Type B pancreatic cell (in vitro differentiated cells): Measurements from ENCODE around the gene MTA1. TPM values are rescaled to one million over a fixed set of nuclear protein-coding genes. Genes with fewer than 3 reads are reported as not detected.

ENCODE experiments used
- DNase-seq: peaks from one replicate; pipeline ENCODE4 v3.0.0; 2021; ENCODE audit warnings: mixed read lengths; ENCODE audit not compliant: unreplicated experiment; ENCODE audit errors: extremely low spot score
- H3K27ac Mint-ChIP-seq: 2 replicates; pipeline ENCODE4 v1.8.0; 2021; ENCODE audit warnings: mild to moderate bottlenecking, mixed read lengths
- H3K27me3 Mint-ChIP-seq: 2 replicates; pipeline ENCODE4 v1.8.0; 2021; ENCODE audit warnings: mixed read lengths
- H3K36me3 Mint-ChIP-seq: 2 replicates; pipeline ENCODE4 v1.8.0; 2021; ENCODE audit warnings: mixed read lengths
- H3K4me1 Mint-ChIP-seq: one replicate; pipeline ENCODE4 v1.8.0; 2021; ENCODE audit warnings: mixed read lengths; ENCODE audit not compliant: unreplicated experiment
- H3K4me3 Mint-ChIP-seq: 2 replicates; pipeline ENCODE4 v1.8.0; 2021; ENCODE audit warnings: mild to moderate bottlenecking, mixed read lengths
- H3K9me3 Mint-ChIP-seq: 2 replicates; pipeline ENCODE4 v1.8.0; 2021; ENCODE audit warnings: mixed read lengths
- total RNA-seq: library from RNA; stranded (reverse); gene quantifications from 2 replicates; pipeline ENCODE4 v1.2.1, GENCODE V29; 2021; ENCODE audit warnings: low replicate concordance
- TF ChIP-seq, protein P1 (sequence below): fragments of 200-600 bp; sonication (generic); conservative IDR thresholded peaks from 2 replicates; pipeline ENCODE4 v1.5.0; 2021; ENCODE audit warnings: antibody characterized with exemption, mild to moderate bottlenecking

Gene MTA1
- total RNA-seq, 1 donor from 2014 or later = 194 TPM

GRCh38 chr14:105389534-105389933 is 30.1 kb upstream of the MTA1 start:
- Mint-ChIP-seq H3K9me3 (no peaks in the 10 kb centered on the region), H3K27me3 (no peaks in the 10 kb centered on the region), H3K36me3 (no peaks in the 10 kb centered on the region), H3K4me1 (no peaks in the 10 kb centered on the region), H3K4me3 (no peak overlapping the region), H3K27ac (no peak overlapping the region)
- TF ChIP-seq, protein P1, sequence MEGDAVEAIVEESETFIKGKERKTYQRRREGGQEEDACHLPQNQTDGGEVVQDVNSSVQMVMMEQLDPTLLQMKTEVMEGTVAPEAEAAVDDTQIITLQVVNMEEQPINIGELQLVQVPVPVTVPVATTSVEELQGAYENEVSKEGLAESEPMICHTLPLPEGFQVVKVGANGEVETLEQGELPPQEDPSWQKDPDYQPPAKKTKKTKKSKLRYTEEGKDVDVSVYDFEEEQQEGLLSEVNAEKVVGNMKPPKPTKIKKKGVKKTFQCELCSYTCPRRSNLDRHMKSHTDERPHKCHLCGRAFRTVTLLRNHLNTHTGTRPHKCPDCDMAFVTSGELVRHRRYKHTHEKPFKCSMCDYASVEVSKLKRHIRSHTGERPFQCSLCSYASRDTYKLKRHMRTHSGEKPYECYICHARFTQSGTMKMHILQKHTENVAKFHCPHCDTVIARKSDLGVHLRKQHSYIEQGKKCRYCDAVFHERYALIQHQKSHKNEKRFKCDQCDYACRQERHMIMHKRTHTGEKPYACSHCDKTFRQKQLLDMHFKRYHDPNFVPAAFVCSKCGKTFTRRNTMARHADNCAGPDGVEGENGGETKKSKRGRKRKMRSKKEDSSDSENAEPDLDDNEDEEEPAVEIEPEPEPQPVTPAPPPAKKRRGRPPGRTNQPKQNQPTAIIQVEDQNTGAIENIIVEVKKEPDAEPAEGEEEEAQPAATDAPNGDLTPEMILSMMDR = no peak
- no peak for DNase-seq

GRCh38 chr14:105389976-105390848 is 29.4 kb upstream of the MTA1 start:
- H3K27me3 Mint-ChIP-seq = no peaks in the 10 kb centered on the region
- H3K27ac Mint-ChIP-seq = peak overlapping the region; percentile 61
- H3K36me3 Mint-ChIP-seq = no peaks in the 10 kb centered on the region
- TF ChIP-seq, protein P1 = no peak
- no peak overlapping the region for H3K4me3 Mint-ChIP-seq
- DNase-seq = no peak
- no peaks in the 10 kb centered on the region for H3K4me1 Mint-ChIP-seq
- no peaks in the 10 kb centered on the region for H3K9me3 Mint-ChIP-seq

GRCh38 chr14:105390849-105391500 is 28.7 kb upstream of the MTA1 start:
- DNase-seq = no peak
- no peak overlapping the region for H3K4me3 Mint-ChIP-seq
- H3K9me3 Mint-ChIP-seq = no peaks in the 10 kb centered on the region
- no peaks in the 10 kb centered on the region for H3K4me1 Mint-ChIP-seq
- H3K36me3 Mint-ChIP-seq = no peaks in the 10 kb centered on the region
- H3K27ac Mint-ChIP-seq = no peak overlapping the region
- TF ChIP-seq, protein P1 = no peak
- H3K27me3 Mint-ChIP-seq = no peaks in the 10 kb centered on the region

GRCh38 chr14:105391541-105391940 is 28.1 kb upstream of the MTA1 start:
- Mint-ChIP-seq H3K27ac (no peak overlapping the region), H3K27me3 (no peaks in the 10 kb centered on the region), H3K4me1 (no peaks in the 10 kb centered on the region), H3K9me3 (no peaks in the 10 kb centered on the region), H3K4me3 (no peak overlapping the region), H3K36me3 (no peaks in the 10 kb centered on the region)
- TF ChIP-seq, protein P1 = no peak
- no peak for DNase-seq

- no peaks in the 10 kb centered on the region for H3K27me3 Mint-ChIP-seq
- no peaks in the 10 kb centered on the region for H3K4me1 Mint-ChIP-seq
- no peaks in the 10 kb centered on the region for H3K36me3 Mint-ChIP-seq
- no peak overlapping the region for H3K4me3 Mint-ChIP-seq
- no peaks in the 10 kb centered on the region for H3K9me3 Mint-ChIP-seq
- H3K27ac Mint-ChIP-seq = no peak overlapping the region
- TF ChIP-seq, protein P1 = no peak
- DNase-seq = no peak
These were observed 27.2 kb upstream of the MTA1 start for GRCh38 chr14:105392131-105393090.
